ENCODE data around the gene RPL35. TPM values are rescaled to one million over a fixed set of nuclear protein-coding genes. Genes with fewer than 3 reads are reported as not detected.

The RPL35 gene
- total and polyA plus RNA-seq, 3 experiments from 2014 or later = 1,829 to 2,058 (median 2,023) TPM

DNA sequence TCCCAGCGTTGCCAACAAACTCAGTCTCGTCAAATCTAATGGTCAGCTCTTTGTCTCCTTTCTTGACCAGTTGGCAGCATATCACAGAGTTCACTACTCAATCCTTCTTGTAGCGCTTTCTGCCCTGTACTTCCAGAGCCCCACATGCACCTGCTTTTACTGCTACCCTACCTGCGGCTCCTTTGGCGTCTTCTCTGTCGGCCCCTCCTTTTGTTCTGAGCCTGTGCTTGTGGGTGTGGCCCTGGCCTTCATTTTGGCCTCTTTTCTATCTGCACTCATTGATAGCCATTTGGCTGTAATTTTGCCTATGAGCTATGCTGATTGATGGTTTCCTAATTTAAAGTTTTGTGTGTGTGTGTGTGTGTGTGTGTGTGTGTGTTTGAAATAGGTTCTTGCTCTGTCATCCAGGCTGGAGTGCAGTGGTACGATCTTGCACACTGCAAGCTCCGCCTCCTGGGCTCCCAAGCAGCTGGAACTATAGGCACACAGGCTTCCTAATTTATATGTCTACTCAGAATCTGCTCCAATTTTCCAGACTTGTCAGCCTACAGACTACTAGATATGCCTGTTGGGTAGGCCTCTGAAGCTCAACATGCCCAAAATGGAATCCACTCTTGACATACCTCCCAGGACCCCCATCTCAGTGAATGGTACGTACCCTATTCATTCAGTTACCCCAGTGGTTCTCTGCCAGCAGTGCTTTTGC is 32.4 kb upstream of the RPL35 start:
- POLR2A ChIA-PET = interaction anchor here (1.1 kb wide), 1 partner anchor 123 kb away, joined by 3 read pairs; no protein-coding TSS in a partner anchor
- Histone ChIP-seq H3K27ac (ENCODE audit: low read depth, low read length) (no peak overlapping the region), H3K9me3 (ENCODE audit: low read length) (no peaks in the 10 kb centered on the region), H3K27me3 (ENCODE audit: insufficient read depth, low read length, poor library complexity, severe bottlenecking) (no peaks in the 10 kb centered on the region), H3K4me1 (ENCODE audit: insufficient read depth, low read length) (no peaks in the 10 kb centered on the region), H3K4me3 (ENCODE audit: low read length) (no peak overlapping the region), H3K36me3 (ENCODE audit: insufficient read depth, low read length) (peaks cover 35% of the 10 kb centered on the region)
- DNase-seq = no peak
- Mint-ChIP-seq H3K4me3 (no peak overlapping the region), H3K27me3 (no peaks in the 10 kb centered on the region), H3K27ac (peak overlapping the region in 6 of 8 donors; percentile 15 to 68 (median 57)), H3K9me3 (no peaks in the 10 kb centered on the region), H3K4me1 (peaks cover 12 to 16% (median 15%) of the 10 kb centered on the region in 3 donors), H3K36me3 (peaks cover 8 to 78% (median 22%) of the 10 kb centered on the region in 3 donors)
- CTCF ChIA-PET = interaction anchor here (0.7 to 4.2 kb wide), 6 partner anchors 9 to 41 kb away, joined by 4 to 16 read pairs (median 6); partner anchors contain the start of genes RPL35 and WDR38

DNA sequence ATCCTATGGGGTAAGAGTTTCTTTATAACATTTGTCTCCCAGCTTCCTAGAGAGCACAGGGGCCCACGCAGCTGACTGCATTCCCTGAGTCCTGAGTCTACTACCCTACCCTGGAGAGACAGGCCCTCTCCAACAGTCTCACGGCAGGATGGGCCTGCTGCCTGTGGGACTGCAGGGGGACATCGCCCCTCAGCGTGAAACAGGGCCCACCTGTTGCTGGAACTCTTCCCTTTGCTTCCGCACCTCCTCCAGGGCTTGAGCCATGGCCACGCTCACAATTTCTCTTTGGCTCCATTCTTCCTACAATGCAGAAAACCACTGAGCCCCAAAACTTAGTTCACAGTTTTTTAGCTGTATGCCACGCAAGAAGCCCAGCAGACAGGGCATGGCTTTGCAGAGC is 28.4 kb upstream of the RPL35 start:
- H3K36me3 Mint-ChIP-seq = peaks cover 8 to 86% (median 25%) of the 10 kb centered on the region in 3 donors
- Histone ChIP-seq H3K27ac (ENCODE audit: low read depth, low read length) (no peak overlapping the region), H3K27me3 (ENCODE audit: insufficient read depth, low read length, poor library complexity, severe bottlenecking) (no peaks in the 10 kb centered on the region), H3K9me3 (ENCODE audit: low read length) (no peaks in the 10 kb centered on the region), H3K4me1 (ENCODE audit: insufficient read depth, low read length) (no peaks in the 10 kb centered on the region), H3K36me3 (ENCODE audit: insufficient read depth, low read length) (peaks cover 35% of the 10 kb centered on the region), H3K4me3 (ENCODE audit: low read length) (no peak overlapping the region)
- H3K4me1 Mint-ChIP-seq = peaks cover 7 to 9% (median 8%) of the 10 kb centered on the region in 3 donors
- DNase-seq = no peak
- ChIA-PET CTCF (interaction anchor here (1.0 to 1.6 kb wide), 3 partner anchors 14 to 37 kb away, joined by 3 to 5 read pairs (median 4); partner anchors contain the start of gene WDR38), POLR2A (no interaction called here)
- H3K27ac Mint-ChIP-seq = no peak overlapping the region
- no peaks in the 10 kb centered on the region for H3K9me3 Mint-ChIP-seq
- H3K27me3 Mint-ChIP-seq = peaks cover 0 to 1% of the 10 kb centered on the region in 2 donors
- no peak overlapping the region for H3K4me3 Mint-ChIP-seq

DNA sequence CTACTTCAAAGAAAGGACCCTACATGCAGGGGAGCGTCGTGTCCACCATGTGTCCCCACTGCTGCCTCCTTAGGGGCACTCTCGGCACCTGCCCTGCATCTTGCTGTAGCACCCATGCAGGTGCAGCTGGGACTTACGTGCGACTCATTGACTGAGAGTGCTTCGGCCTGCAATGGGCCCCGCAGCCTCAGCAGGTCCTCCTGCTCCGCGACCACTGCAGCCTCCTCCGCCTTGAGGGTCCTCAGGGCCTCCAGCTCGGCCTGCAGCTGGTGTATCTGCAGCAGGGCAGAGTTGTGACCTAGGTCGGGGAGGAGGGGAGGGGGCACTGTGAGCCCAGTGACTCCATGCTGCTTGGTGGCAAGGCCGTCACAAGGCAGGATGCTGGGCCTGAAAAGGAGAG is 27.2 kb upstream of the RPL35 start:
- H3K36me3 Mint-ChIP-seq = peaks cover 8 to 85% (median 29%) of the 10 kb centered on the region in 3 donors

DNA sequence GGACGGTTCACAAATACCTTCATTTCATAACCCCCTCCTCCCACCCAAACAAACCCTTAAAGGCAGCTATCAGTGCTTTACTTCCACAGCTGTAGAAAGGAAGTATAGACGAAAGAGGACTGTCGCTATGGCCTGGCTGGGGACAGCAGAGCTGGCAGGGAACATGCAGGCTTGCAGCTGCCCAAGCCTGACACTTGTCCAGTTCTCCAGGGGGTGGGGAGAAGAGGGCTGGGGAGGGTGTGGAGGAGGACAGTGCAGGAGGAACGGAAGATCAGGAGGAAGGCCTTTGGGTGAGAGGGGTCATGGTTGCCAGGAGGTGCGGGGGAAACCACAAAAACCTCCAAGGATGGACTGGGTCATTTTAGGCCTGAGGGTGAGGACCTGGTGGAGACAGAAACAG is 26.1 kb upstream of the RPL35 start:
- H3K4me1 Mint-ChIP-seq = no peaks in the 10 kb centered on the region
- H3K4me3 ChIP-seq (ENCODE audit: low read length) = no peak overlapping the region

More for the DNA sequence above, 27.2 kb upstream of the RPL35 start:
- Histone ChIP-seq H3K9me3 (ENCODE audit: low read length) (no peaks in the 10 kb centered on the region), H3K27me3 (ENCODE audit: insufficient read depth, low read length, poor library complexity, severe bottlenecking) (no peaks in the 10 kb centered on the region), H3K36me3 (ENCODE audit: insufficient read depth, low read length) (peaks cover 35% of the 10 kb centered on the region), H3K4me1 (ENCODE audit: insufficient read depth, low read length) (no peaks in the 10 kb centered on the region), H3K4me3 (ENCODE audit: low read length) (no peak overlapping the region), H3K27ac (ENCODE audit: low read depth, low read length) (no peak overlapping the region)
- Mint-ChIP-seq H3K27me3 (peaks cover 0 to 1% of the 10 kb centered on the region in 2 donors), H3K27ac (no peak overlapping the region), H3K4me1 (no peaks in the 10 kb centered on the region), H3K9me3 (no peaks in the 10 kb centered on the region), H3K4me3 (no peak overlapping the region)
- CTCF ChIA-PET = interaction anchor here (1.5 to 2.1 kb wide), 2 partner anchors 36 to 118 kb away, joined by 5 to 6 read pairs; partner anchors contain the start of genes NR6A1 and WDR38
- POLR2A ChIA-PET = no interaction called here
- DNase-seq = no peak

DNA sequence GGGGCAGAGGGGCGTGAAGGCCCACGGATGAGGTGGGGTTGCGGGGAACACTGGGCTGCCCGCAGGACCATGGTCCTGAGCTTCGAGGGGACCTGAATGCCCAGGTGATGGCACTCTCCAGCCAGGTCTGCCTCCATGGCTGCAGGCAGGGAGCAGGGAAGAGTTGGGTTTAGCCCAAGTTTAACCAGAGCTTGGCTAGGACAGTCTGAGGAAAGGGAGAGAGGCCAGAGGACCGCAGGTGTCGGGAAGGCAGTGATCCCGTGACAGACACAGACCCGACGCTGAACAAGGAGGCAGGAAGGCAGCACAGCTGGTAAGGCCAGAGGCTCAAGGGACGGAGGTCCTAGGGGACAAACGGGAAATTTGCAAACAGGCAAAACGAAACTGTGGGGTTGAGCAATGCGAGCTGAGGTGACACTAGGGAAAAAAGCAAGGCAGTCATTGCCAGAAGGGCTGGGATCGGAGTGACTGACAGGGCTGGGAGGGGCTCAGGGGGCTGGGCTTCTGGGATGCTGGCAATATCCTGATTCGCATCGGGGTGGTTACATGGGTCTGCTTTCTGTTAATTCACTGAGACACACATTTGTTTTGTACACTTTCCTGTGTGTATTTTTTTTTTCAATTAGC is 25.2 kb upstream of the RPL35 start:
- no peaks in the 10 kb centered on the region for H3K4me1 ChIP-seq (ENCODE audit: insufficient read depth, low read length)
- CTCF ChIA-PET = interaction anchor here (2.1 kb wide), 1 partner anchor 116 kb away, joined by 6 read pairs; the partner anchor contains the start of gene NR6A1
- peaks cover 8 to 82% (median 24%) of the 10 kb centered on the region in 3 donors for H3K36me3 Mint-ChIP-seq

More for the DNA sequence above, 26.1 kb upstream of the RPL35 start:
- Histone ChIP-seq H3K4me1 (ENCODE audit: insufficient read depth, low read length) (no peaks in the 10 kb centered on the region), H3K36me3 (ENCODE audit: insufficient read depth, low read length) (peaks cover 28% of the 10 kb centered on the region), H3K9me3 (ENCODE audit: low read length) (no peaks in the 10 kb centered on the region), H3K27me3 (ENCODE audit: insufficient read depth, low read length, poor library complexity, severe bottlenecking) (no peaks in the 10 kb centered on the region), H3K27ac (ENCODE audit: low read depth, low read length) (no peak overlapping the region)
- POLR2A ChIA-PET = no interaction called here
- peaks cover 0 to 1% of the 10 kb centered on the region in 2 donors for H3K27me3 Mint-ChIP-seq
- H3K27ac Mint-ChIP-seq = peak overlapping the region in 1 of 8 donors; percentile 43
- no peak for DNase-seq
- no peak overlapping the region for H3K4me3 Mint-ChIP-seq
- CTCF ChIA-PET = interaction anchor here (2.1 kb wide), 1 partner anchor 116 kb away, joined by 6 read pairs; the partner anchor contains the start of gene NR6A1
- H3K9me3 Mint-ChIP-seq = no peaks in the 10 kb centered on the region
- H3K36me3 Mint-ChIP-seq = peaks cover 8 to 80% (median 24%) of the 10 kb centered on the region in 3 donors

DNA sequence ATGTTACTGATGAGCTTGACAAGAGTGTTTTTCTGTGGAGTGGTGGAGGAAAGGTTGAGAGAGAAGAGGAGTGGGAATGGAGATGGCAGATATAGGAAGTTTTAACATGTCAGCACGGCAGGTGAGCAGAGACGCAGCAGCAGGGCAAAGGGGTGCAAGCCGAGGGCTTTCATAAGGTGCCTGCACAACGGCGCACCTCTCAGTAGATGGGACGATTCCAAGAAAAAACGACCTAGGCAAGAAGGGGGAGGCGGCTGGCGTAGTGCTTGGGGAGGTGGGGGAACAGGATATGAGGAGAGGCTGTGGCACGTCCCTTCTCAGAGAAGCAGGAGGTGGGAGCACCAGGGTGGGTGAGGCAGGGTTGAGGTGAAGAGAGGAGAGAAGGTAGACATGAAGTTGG is 24.7 kb upstream of the RPL35 start:
- Histone ChIP-seq H3K4me1 (ENCODE audit: insufficient read depth, low read length) (no peaks in the 10 kb centered on the region), H3K27ac (ENCODE audit: low read depth, low read length) (no peak overlapping the region), H3K27me3 (ENCODE audit: insufficient read depth, low read length, poor library complexity, severe bottlenecking) (no peaks in the 10 kb centered on the region), H3K9me3 (ENCODE audit: low read length) (no peaks in the 10 kb centered on the region), H3K4me3 (ENCODE audit: low read length) (no peak overlapping the region), H3K36me3 (ENCODE audit: insufficient read depth, low read length) (peaks cover 28% of the 10 kb centered on the region)
- H3K4me1 Mint-ChIP-seq = peaks cover 0 to 3% (median 2%) of the 10 kb centered on the region in 3 donors
- H3K27ac Mint-ChIP-seq = peak overlapping the region in 1 of 8 donors; percentile 26
- H3K9me3 Mint-ChIP-seq = no peaks in the 10 kb centered on the region
- DNase-seq = no peak
- peaks cover 0 to 1% of the 10 kb centered on the region in 2 donors for H3K27me3 Mint-ChIP-seq
- CTCF ChIA-PET = no interaction called here
- H3K4me3 Mint-ChIP-seq = no peak overlapping the region
- POLR2A ChIA-PET = no interaction called here
- H3K36me3 Mint-ChIP-seq = peaks cover 8 to 87% (median 27%) of the 10 kb centered on the region in 3 donors

More for the DNA sequence above, 25.2 kb upstream of the RPL35 start:
- H3K36me3 ChIP-seq (ENCODE audit: insufficient read depth, low read length) = peaks cover 28% of the 10 kb centered on the region
- DNase-seq = no peak
- H3K27ac Mint-ChIP-seq = no peak overlapping the region
- H3K4me3 Mint-ChIP-seq = no peak overlapping the region
- H3K9me3 Mint-ChIP-seq = no peaks in the 10 kb centered on the region
- no peak overlapping the region for H3K4me3 ChIP-seq (ENCODE audit: low read length)
- H3K4me1 Mint-ChIP-seq = no peaks in the 10 kb centered on the region
- POLR2A ChIA-PET = no interaction called here
- H3K27me3 ChIP-seq (ENCODE audit: insufficient read depth, low read length, poor library complexity, severe bottlenecking) = no peaks in the 10 kb centered on the region
- H3K9me3 ChIP-seq (ENCODE audit: low read length) = no peaks in the 10 kb centered on the region
- peaks cover 0 to 1% of the 10 kb centered on the region in 2 donors for H3K27me3 Mint-ChIP-seq
- H3K27ac ChIP-seq (ENCODE audit: low read depth, low read length) = no peak overlapping the region

DNA sequence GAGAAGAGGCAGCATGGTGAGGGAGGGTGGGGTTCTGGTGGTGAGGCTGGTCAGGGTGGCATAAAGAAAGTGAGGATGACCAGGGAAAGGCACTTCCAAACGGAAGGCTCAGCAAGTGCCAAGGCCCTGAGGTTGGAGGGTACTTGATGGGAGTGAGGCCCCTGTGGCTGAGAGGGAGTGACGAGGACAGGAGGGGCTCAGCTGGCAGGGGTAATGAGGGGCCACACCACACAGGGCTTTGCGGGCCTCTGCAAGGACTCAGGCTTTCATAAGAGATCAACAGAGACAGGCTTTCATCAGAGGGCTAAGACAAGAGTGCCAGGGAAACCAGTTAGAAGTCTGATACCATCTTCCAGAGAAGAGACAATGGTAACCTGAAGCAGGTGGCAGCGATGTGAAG is 23.8 kb upstream of the RPL35 start:
- Mint-ChIP-seq H3K36me3 (peaks cover 8 to 87% (median 27%) of the 10 kb centered on the region in 3 donors), H3K4me3 (no peak overlapping the region), H3K27me3 (peaks cover 0 to 1% of the 10 kb centered on the region in 2 donors), H3K9me3 (no peaks in the 10 kb centered on the region), H3K27ac (peak overlapping the region in 2 of 8 donors; percentile 41 to 79), H3K4me1 (peaks cover 0 to 11% (median 2%) of the 10 kb centered on the region in 3 donors)
- no peak for DNase-seq
- H3K9me3 ChIP-seq (ENCODE audit: low read length) = no peaks in the 10 kb centered on the region
- peaks cover 6% of the 10 kb centered on the region for H3K4me1 ChIP-seq (ENCODE audit: insufficient read depth, low read length)
- peaks cover 23% of the 10 kb centered on the region for H3K36me3 ChIP-seq (ENCODE audit: insufficient read depth, low read length)
- H3K27ac ChIP-seq (ENCODE audit: low read depth, low read length) = no peak overlapping the region
- ChIA-PET CTCF (no interaction called here), POLR2A (no interaction called here)
- no peak overlapping the region for H3K4me3 ChIP-seq (ENCODE audit: low read length)
- no peaks in the 10 kb centered on the region for H3K27me3 ChIP-seq (ENCODE audit: insufficient read depth, low read length, poor library complexity, severe bottlenecking)

DNA sequence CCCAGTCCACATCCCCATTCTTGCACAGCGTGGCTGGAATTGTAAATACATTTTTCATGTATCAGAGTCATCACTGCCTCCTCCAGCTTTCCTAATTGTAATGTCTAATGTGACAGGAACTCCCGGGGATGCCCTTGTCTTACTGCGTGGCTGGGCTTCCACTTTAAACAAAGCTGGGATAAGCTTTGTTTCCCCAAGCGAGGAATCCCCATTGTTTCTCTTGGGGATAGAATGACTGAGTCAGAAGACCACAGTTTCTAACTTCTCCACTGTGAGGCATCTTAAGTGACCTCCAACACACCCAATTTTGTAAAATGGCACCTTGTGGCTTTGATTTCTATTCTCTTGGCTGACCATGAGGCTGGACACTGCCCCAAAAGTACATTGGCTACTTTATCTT is 22.6 kb upstream of the RPL35 start:
- peak overlapping the region in 1 of 8 donors; percentile 77 for H3K27ac Mint-ChIP-seq
- POLR2A ChIA-PET = no interaction called here

More for the DNA sequence above, 22.6 kb upstream of the RPL35 start:
- no peaks in the 10 kb centered on the region for H3K27me3 ChIP-seq (ENCODE audit: insufficient read depth, low read length, poor library complexity, severe bottlenecking)
- peaks cover 0 to 13% (median 3%) of the 10 kb centered on the region in 3 donors for H3K4me1 Mint-ChIP-seq
- H3K4me1 ChIP-seq (ENCODE audit: insufficient read depth, low read length) = peaks cover 6% of the 10 kb centered on the region
- H3K27me3 Mint-ChIP-seq = peaks cover 0 to 1% of the 10 kb centered on the region in 2 donors
- H3K9me3 Mint-ChIP-seq = no peaks in the 10 kb centered on the region
- H3K9me3 ChIP-seq (ENCODE audit: low read length) = no peaks in the 10 kb centered on the region
- DNase-seq = no peak
- H3K4me3 Mint-ChIP-seq = no peak overlapping the region
- H3K36me3 Mint-ChIP-seq = peaks cover 4 to 87% (median 24%) of the 10 kb centered on the region in 3 donors
- CTCF ChIA-PET = interaction anchor here (1.1 kb wide), 1 partner anchor 10 kb away, joined by 4 read pairs; no protein-coding TSS in a partner anchor
- H3K4me3 ChIP-seq (ENCODE audit: low read length) = no peak overlapping the region
- no peak overlapping the region for H3K27ac ChIP-seq (ENCODE audit: low read depth, low read length)
- peaks cover 13% of the 10 kb centered on the region for H3K36me3 ChIP-seq (ENCODE audit: insufficient read depth, low read length)

All from CD8-positive, alpha-beta memory T cell (primary cell).